A673 (cell line): ENCODE measurements around the gene KDELR3. TPM values are rescaled to one million over a fixed set of nuclear protein-coding genes. Genes with fewer than 3 reads are reported as not detected.

Source experiments
- BruUV-seq: library from RNA; stranded (reverse); fragments of 400-500 nt; replicated peaks from 2 replicates; lab custom pipeline; 2021; lab: Mats Ljungman, UMichigan
- CTCF ChIA-PET: fragments of 300-600 bp; sonication (Branson Sonifier 250); formaldehyde crosslinking; loops from one replicate; lab custom pipeline; 2022; ENCODE audit warnings: antibody characterized with exemption; lab: Charles Lee
- POLR2A ChIA-PET: fragments of 300-600 bp; sonication (Branson Sonifier 250); formaldehyde crosslinking; loops from one replicate; lab custom pipeline; 2022; ENCODE audit warnings: antibody characterized with exemption; ENCODE audit not compliant: low non-redundant PET; lab: Charles Lee
- DNase-seq: peaks from one replicate; pipeline ENCODE4 v3.0.0-alpha.2; 2015; ENCODE audit warnings: low spot score
- H3K27ac ChIP-seq: fragments of 200-600 bp; sonication (generic); 2 replicates; pipeline ENCODE4 v1.5.1; 2016; ENCODE audit warnings: mixed run types, low read depth, mild to moderate bottlenecking, mixed read lengths, antibody characterized with exemption, low read length; ENCODE audit not compliant: poor library complexity, severe bottlenecking
- H3K27me3 ChIP-seq: fragments of 200-600 bp; sonication (generic); replicated peaks from 2 replicates; pipeline ENCODE4 v1.6.1; 2017; ENCODE audit warnings: mixed run types, low read depth, mild to moderate bottlenecking, mixed read lengths, antibody characterized with exemption, low read length; ENCODE audit not compliant: insufficient read depth, poor library complexity
- H3K36me3 ChIP-seq: fragments of 200-600 bp; sonication (generic); 2 replicates; pipeline ENCODE4 v1.6.1; 2016; ENCODE audit warnings: mixed run types, mild to moderate bottlenecking, mixed read lengths, antibody characterized with exemption, low read length; ENCODE audit not compliant: insufficient read depth, poor library complexity, severe bottlenecking
- H3K4me1 ChIP-seq: fragments of 200-600 bp; sonication (generic); 2 replicates; pipeline ENCODE4 v1.6.1; 2017; ENCODE audit warnings: mixed run types, mild to moderate bottlenecking, mixed read lengths, antibody characterized with exemption, low read length; ENCODE audit not compliant: insufficient read depth, poor library complexity, severe bottlenecking
- H3K4me3 ChIP-seq: fragments of 200-600 bp; sonication (generic); 2 replicates; pipeline ENCODE4 v1.5.1; 2016; ENCODE audit warnings: low read depth, mixed run types, mild to moderate bottlenecking, mixed read lengths, low read length; ENCODE audit not compliant: poor library complexity, severe bottlenecking
- H3K9me3 ChIP-seq: fragments of 200-600 bp; sonication (generic); 2 replicates; pipeline ENCODE4 v1.6.1; 2016; ENCODE audit warnings: mixed run types, low read depth, mild to moderate bottlenecking, mixed read lengths, antibody characterized with exemption, low read length; ENCODE audit not compliant: poor library complexity, severe bottlenecking
- CTCF ChIP-seq: fragments of 300-800, 200-600 bp; sonication (generic); conservative IDR thresholded peaks from 2 replicates; pipeline ENCODE4 v1.5.1; 2017; ENCODE audit warnings: low read depth, mild to moderate bottlenecking, antibody characterized with exemption, low read length, moderate library complexity, mixed read lengths
- EZH2 ChIP-seq: fragments of 200-600 bp; sonication (generic); IDR thresholded peaks from 2 replicates; pipeline ENCODE4 v1.6.1; 2017; ENCODE audit warnings: borderline replicate concordance, low read depth, mild to moderate bottlenecking, mixed read lengths, antibody characterized with exemption, low read length; ENCODE audit not compliant: poor library complexity, severe bottlenecking
- intact Hi-C: fragments of 100-400 bp; cut with micrococcal nuclease; formaldehyde crosslinking; loops from one replicate; pipeline ENCODE4 v1.10.0; 2022; ENCODE audit not compliant: unreplicated experiment
- total RNA-seq: library from RNA; stranded (reverse); gene quantifications from 2 replicates; pipeline ENCODE4 v1.2.3, GENCODE V29; 2021

Gene KDELR3
- total RNA-seq, 1 experiment from 2014 or later = 4.0 TPM

DNA sequence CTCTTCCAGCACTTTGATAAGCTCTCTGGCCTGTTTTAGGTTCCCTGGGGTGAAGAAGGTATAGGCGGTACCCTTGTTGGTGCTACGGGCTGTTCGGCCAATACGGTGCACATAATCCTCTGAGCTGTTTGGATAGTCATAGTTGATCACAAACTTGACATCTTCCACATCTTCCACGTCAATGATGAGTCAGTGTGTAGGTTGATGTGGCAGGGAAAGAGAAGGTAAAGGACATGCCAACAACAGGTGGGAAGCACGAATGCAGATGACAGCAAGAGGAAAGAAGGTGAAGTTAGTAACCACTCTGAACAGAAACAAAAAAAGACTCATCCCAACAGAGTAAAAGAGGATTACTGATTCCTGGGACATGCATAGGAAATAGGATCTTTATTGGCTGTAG is 20.1 kb downstream of the KDELR3 start:
- no peak for TF ChIP-seq EZH2
- no peak for TF ChIP-seq CTCF
- peaks cover 99% of the 10 kb centered on the region for H3K36me3 ChIP-seq
- H3K27me3 ChIP-seq = no peaks in the 10 kb centered on the region
- CTCF ChIA-PET = interaction anchor here (0.6 kb wide), 1 partner anchor 219 kb away, joined by 3 read pairs; no protein-coding TSS in a partner anchor
- no peaks in the 10 kb centered on the region for H3K4me1 ChIP-seq
- no peak for DNase-seq
- no peak overlapping the region for H3K4me3 ChIP-seq
- H3K27ac ChIP-seq = no peak overlapping the region
- BruUV-seq = no TSS peak
- H3K9me3 ChIP-seq = no peaks in the 10 kb centered on the region
- intact Hi-C loops = no loop called here
- POLR2A ChIA-PET = no interaction called here

DNA sequence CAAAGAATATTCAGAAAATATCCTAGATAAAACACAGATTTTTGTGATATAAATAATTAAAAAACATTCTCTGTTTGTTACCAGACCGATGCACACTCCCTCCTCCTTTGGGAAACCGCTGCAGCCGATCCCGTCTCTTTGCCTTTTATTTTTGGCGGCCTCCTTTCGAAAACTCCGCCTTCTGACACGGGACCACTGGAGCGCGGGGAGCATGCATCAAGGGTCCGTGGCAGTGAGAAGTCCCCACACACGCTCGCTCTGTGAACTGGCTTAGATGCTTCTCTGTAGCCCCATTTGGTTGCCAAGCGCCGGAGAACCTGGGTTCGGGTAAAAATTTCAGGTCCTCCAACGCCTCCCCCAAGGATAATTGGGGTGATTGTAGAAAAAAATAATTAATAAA is 21.2 kb downstream of the KDELR3 start:
- H3K9me3 ChIP-seq = no peaks in the 10 kb centered on the region
- no peaks in the 10 kb centered on the region for H3K27me3 ChIP-seq
- no peak overlapping the region for H3K4me3 ChIP-seq
- peaks cover 99% of the 10 kb centered on the region for H3K36me3 ChIP-seq
- no peak for TF ChIP-seq CTCF
- TF ChIP-seq EZH2 = no peak
- ChIA-PET CTCF (no interaction called here), POLR2A (no interaction called here)
- H3K27ac ChIP-seq = no peak overlapping the region
- DNase-seq = no peak
- intact Hi-C loops = no loop called here
- no TSS peak for BruUV-seq
- no peaks in the 10 kb centered on the region for H3K4me1 ChIP-seq

DNA sequence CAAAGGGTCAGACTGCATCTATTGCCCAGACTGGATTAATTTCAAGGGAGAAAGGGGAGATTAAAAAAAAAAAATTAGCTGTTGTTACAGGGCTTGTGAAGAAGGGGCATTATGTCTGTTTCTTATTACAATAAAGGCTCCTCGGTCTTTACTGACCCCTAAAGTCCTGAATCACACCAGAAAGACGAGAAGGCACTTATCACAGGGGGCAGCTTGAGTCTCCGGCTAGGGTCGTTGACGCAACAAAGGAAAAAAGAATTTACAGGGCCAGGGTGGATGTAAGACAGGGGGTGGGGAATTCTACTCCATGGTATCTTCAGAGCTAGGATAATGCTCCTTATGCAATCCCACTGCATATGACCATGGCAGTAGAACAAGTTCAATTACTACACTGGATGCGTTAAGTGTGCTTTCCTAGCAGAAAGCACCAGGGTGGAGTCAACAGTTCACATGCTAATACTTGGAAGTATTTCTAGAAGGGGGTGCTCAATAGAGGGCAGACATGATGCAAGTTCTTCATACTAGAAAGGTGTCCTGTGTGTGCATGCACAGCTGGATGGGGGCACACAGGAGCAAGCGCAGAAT is 21.8 kb downstream of the KDELR3 start:
- no TSS peak for BruUV-seq
- no peak for DNase-seq
- Histone ChIP-seq H3K27me3 (no peaks in the 10 kb centered on the region), H3K4me3 (no peak overlapping the region), H3K9me3 (no peaks in the 10 kb centered on the region), H3K4me1 (no peaks in the 10 kb centered on the region), H3K27ac (peak overlapping the region; percentile 17), H3K36me3 (peaks cover 99% of the 10 kb centered on the region)
- ChIA-PET POLR2A (no interaction called here), CTCF (no interaction called here)
- no peak for TF ChIP-seq EZH2
- TF ChIP-seq CTCF = no peak
- intact Hi-C loops = loop anchor here (10.0 kb wide), 1 partner anchor 615 kb away; no protein-coding TSS in a partner anchor
